GM15510 (cell line): ENCODE data around the gene PPAN.
A peak's percentile ranks its signal among the peaks of the same experiment; 100 is the strongest.

Experiments
- POLR2A ChIP-seq: IDR thresholded peaks from 3 replicates; pipeline ENCODE4 v1.6.1; 2011; ENCODE audit warnings: borderline replicate concordance; ENCODE audit not compliant: insufficient read length; ENCODE audit errors: extremely low read depth

Gene PPAN

GRCh38 chr19:10087296-10088061 is 18.7 kb upstream of the PPAN start:
- no peak for TF ChIP-seq POLR2A

DNA sequence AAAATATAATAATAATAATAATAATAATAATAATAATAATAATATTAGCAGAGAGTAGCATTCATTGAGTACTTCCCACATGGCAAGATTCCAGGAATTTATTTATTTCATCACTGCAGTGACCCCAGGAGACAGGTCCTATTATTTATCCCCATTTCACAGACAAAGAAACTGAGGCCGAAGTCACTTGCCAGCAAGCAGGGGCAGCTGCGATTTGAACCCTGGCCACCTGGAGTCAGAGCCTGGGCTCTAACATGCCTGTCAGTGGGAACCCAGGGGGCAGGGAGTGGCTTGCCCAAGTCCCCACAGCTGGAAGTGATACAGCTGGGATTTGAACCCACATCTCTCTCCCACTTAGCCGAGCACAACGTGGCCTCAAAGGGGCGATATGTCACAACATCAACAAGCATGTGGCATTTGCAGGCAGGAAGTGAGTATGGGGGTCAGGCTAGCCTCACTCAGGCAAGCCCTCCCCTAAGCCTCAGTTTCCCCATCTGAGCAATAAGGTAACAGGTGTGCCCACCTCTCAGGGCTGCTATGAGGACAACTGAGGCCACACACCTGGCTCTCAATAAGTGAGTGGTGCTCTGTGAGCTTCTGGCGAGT is 17.1 kb upstream of the PPAN start:
- no peak for TF ChIP-seq POLR2A

DNA sequence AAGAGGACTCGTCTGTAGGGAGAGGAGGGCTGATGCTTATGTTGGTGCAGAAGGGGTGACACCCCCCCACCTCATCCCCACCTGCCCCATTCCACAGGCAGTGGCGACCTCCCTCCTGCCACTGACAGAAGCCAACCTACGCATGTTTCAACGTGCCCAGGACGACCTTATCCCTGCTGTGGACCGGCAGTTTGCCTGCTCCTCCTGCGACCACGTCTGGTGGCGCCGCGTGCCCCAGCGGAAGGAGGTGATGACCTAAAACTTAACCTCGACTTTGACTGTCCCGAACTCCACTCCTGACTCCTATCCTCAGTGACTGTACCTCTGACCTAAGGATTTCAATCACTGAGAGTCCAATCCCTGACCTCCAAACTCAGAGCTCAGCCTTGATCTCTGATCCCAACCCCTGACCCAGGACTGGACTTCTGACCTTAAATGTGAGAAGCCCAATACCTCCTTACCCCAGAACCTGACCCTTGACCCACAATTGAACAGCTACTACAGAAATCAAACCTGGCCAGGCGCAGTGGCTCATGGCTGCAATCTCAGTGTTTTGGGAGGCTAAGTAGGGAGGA is 16.3 kb upstream of the PPAN start:
- TF ChIP-seq POLR2A = no peak

GRCh38 chr19:10091370-10091687 is 14.8 kb upstream of the PPAN start:
- no peak for TF ChIP-seq POLR2A

DNA sequence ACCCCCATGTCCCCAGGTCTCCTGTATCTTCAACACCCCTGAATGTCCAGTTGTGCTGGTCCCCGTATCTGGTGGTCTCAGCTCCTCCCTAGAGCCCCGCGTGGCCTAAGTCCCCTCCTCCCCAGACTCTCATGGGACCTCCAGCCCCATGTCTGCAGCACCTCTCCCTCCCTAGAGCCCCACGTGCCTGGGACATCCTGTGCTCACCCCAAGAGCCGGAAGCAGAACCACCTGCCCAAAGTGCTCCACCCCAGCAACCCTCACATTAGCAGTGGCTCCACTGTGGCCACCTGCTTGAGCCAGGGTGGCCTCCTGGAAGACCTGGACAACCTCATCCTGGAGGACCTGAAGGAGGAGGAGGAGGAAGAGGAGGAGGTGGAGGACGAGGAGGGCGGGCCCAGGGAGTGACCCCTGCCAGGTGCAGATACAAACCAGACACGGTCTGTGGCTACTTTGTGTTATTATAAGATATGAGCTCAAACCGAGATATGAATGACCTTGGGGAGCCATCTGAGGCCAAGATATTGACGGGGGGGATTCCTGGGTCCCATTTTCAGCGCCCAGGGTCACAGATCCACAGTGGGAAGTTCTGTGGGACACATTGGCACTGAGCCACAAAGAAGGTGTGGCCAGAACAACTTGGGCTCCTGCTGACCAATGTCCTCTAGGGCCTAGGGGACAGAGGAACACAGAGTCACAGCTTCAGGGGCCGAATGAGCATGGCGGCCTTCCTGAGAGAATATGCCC is 14.1 kb upstream of the PPAN start:
- no peak for TF ChIP-seq POLR2A

DNA sequence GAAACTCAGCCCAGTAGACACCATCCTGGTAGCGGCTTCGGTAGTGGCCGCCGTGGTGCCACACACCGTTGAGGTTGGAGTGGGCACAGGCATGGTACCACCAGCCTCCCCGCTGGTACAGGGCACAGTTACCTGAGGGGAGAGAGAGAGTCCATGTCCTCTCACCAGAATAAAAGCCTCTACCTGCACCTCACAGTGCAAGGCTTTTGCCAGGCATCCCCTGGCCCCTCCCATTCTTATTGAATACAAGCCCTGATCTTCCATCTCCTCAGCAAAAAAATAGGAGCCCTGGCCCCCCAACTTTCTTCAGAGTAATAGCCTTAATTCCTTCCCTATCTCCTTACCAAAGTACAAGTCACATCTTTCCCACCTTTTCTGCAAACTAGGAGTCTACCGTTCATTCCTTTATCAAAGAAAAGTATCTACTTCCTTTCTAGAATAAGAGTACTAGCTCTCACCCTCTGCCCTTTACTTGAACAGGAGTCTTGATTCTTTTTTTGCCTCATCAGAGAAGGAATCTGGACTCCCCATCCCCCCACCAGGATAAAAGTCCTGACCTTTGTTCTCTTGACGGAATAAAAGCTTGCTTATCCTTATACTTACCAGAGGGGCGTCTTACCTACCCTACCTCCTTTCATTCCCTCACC is 13.4 kb upstream of the PPAN start:
- TF ChIP-seq POLR2A = no peak

DNA sequence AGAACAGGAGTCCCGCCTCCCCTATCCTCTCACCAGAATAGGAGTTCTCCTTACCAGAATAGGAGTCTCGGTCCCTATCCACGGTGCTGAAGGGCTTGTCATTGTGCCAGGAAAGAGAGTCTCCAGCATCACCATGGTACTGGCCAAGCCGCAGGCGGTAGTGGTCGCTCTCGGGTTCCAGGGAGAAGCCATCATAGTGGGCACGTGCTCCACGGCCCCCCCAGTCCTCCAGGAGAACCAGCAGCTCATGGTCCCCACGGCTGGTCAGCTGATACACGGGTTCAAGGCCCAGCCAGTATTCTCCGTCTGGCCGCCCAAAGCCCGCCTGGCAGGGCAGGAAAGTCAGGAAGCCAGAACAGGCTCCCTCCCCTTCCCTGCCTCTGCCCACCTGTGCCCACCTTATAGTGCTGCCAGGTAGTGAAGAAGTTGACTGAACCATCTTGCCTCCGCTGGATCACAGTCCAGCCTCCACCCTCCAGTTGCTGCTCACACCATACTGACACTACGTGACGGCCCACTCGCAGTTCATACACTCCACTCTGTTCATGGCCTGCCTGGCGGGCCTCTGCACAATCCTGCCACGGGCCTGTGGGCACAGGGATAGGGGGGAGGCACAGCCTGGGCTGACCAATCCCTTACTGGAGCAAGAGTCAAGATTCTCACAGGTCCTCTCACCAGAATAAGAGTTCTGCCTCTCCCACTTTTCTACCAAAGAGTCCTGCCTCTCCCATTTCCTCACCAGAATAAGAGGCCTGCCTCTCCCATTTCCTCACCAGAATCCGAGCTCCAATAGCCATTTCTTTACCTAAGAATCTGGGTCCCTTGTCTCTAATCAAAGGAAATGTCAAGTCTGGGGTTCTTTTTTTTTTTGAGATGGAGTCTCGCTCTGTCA is 12.6 kb upstream of the PPAN start:
- TF ChIP-seq POLR2A = peak; percentile 12

GRCh38 chr19:10095622-10095947 is 10.6 kb upstream of the PPAN start:
- TF ChIP-seq POLR2A = no peak

DNA sequence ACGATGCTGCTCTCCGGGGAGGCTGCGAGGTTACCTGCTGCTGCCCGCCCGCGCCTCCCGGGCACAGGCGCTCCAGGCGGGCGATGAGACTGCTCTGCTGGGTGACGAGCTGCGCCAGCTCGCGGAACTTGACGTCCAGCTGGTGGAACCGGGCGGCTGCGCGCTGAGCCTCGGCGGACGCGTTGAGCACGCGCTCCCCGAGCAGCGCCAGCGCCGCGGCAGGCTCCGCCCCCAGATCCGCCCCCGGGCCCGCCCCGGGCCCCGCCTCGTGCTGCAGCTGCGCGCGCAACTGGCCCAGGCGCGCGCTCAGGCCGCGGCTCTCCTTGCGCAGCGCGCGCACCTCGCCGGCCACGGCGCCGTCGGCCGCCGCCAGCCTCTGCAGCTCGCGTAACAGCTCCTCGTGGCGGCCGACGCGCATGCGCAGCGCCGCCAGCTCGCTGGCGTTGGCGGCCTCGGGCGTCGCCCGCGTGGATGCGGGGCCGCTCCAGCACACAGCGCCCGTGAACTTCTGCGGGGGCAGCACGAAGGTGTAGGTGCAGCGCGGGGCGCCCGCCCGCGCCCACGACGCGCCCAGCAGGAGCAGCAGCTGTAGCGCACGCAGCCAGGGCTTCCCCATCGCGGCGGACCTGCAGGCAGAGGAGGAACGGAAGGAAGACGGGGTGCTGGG is 10.1 kb upstream of the PPAN start:
- peak; percentile 78 for TF ChIP-seq POLR2A

GRCh38 chr19:10096615-10096963 is 9.6 kb upstream of the PPAN start:
- no peak for TF ChIP-seq POLR2A

DNA sequence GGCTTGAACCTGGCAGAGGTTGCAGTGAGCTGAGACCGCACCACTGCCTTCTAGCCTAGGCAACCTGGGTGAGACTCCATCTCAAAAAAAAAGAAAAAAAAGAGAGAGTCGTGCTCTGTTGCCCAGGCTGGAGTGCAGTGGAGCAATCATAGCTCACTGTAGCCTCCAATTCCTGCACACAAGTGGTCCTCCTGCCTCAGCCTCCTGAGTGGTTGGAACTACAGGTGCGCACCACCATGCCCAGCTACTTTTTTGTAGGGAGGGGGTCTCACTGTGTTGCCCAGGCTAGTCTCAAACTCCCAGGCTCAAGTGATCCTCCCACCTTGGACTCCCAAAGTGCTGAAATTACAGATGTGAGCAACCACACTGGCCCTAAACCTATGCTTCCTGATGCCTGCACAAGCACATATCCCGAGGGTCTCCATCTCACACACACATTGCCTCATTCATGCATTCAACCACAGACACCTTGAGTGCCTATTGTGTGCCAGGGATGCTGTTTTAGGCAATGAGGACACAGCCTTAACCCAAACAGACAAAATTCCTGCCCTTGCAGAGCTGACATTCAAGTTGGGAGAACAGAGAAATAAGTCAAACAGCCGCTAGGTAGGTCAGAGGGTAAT is 5.9 kb upstream of the PPAN start:
- no peak for TF ChIP-seq POLR2A

DNA sequence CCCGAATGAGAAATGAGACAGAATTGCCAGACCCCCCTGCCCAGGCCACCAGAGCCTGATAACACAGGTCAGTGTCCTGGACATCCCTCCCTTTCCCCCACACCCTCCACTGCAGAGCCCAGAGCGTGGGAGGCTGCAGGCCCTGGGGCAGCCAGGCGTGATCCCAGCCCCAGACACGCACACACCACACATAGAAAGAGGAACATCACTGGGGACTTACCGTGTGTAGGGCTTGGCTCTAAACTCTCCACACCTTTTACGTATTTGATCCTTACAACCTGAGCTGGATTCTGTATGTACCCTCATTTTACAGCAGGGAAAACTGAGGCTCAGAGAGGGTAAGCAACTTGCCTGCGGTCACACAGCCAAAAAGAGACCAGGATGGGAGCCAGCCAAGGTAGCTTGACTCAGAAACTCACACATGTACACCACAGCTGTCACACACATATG is 3.4 kb upstream of the PPAN start:
- peak; percentile 46 for TF ChIP-seq POLR2A

- no peak for TF ChIP-seq POLR2A
Measured at GRCh38 chr19:10104130-10104513, 2.0 kb upstream of the PPAN start.
